ENCODE results near the gene DMRT2.

DNA sequence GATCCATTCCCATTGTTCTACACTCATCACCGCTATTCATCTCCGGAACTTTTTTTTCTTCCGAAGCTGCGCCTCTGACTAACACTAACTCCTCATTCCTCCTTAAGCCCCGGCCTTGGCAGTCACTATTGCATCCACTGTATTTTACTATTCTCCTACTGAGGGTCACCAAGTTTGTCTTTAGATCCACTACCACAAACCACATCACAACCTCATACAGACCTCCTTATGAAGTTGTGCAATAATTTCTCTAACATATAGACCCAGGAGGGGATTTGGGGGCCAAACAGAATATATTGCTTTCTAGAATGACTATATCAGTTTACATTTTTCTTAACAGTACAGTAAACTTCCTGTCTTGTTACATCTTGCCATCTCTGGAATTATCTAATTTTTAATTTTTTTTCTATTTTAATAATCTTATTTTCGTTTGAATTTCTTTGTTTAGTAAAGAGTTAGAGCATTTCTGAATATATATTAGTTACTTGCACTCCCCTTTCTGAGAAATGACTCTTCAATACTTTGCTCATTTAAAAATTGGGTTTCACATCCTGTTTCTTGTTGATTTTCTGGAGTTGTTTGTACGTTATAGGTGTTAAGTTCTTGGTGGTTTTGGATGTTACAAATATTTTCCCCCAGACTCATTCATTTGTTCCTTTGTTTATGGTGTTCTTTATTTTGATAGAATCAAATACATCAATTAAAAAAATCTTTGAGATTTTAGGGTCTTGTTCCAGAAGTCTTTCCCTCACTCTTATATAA lies 37.1 kb downstream of the DMRT2 start:
- TF ChIP-seq, protein P1, sequence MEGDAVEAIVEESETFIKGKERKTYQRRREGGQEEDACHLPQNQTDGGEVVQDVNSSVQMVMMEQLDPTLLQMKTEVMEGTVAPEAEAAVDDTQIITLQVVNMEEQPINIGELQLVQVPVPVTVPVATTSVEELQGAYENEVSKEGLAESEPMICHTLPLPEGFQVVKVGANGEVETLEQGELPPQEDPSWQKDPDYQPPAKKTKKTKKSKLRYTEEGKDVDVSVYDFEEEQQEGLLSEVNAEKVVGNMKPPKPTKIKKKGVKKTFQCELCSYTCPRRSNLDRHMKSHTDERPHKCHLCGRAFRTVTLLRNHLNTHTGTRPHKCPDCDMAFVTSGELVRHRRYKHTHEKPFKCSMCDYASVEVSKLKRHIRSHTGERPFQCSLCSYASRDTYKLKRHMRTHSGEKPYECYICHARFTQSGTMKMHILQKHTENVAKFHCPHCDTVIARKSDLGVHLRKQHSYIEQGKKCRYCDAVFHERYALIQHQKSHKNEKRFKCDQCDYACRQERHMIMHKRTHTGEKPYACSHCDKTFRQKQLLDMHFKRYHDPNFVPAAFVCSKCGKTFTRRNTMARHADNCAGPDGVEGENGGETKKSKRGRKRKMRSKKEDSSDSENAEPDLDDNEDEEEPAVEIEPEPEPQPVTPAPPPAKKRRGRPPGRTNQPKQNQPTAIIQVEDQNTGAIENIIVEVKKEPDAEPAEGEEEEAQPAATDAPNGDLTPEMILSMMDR (IDR thresholded peaks at IDR 0.05): no peak
- no peak for TF ChIP-seq POLR2A (IDR thresholded peaks at IDR 0.05)
